ENCODE data around the gene BCLAF3.

GRCh38 chrX:20038966-20039365, 48.1 kb upstream of the BCLAF3 start:
- TF ChIP-seq ZNF274 (IDR thresholded peaks at IDR 0.05; ENCODE audit: low read depth, low read length), result no peak
- TF ChIP-seq SUZ12 (IDR thresholded peaks at IDR 0.05; ENCODE audit: extremely low read depth, insufficient read depth, insufficient read length), result no peak
- TF ChIP-seq YY1 (IDR thresholded peaks at IDR 0.05; ENCODE audit: insufficient read depth, insufficient read length), result no peak
